Islet precursor cell (in vitro differentiated cells): Measurements from ENCODE around the gene ARHGEF33.

ENCODE experiments used
- DNase-seq: peaks from one replicate; pipeline ENCODE4 v3.0.0-alpha.2; 2018

Gene ARHGEF33

DNA sequence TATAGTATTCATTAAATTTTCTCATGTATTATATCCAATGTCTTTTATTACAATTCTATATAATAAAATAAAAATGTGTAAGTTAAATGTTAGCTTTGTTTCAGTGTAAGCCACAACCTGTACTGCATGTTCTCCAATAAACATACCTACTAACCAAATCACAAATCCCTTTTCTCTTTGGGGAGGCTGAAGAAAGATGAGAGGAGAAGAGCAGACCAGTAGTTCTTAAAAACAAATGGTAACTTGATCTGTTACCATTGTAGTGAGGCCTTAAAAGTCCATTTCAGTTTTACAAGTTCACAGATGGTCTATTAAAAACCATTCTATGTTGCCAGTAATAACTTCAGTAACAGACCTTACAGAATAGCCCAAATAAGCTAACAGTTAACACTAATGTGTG, 130.7 kb downstream of the ARHGEF33 start:
- no peak for DNase-seq

DNA sequence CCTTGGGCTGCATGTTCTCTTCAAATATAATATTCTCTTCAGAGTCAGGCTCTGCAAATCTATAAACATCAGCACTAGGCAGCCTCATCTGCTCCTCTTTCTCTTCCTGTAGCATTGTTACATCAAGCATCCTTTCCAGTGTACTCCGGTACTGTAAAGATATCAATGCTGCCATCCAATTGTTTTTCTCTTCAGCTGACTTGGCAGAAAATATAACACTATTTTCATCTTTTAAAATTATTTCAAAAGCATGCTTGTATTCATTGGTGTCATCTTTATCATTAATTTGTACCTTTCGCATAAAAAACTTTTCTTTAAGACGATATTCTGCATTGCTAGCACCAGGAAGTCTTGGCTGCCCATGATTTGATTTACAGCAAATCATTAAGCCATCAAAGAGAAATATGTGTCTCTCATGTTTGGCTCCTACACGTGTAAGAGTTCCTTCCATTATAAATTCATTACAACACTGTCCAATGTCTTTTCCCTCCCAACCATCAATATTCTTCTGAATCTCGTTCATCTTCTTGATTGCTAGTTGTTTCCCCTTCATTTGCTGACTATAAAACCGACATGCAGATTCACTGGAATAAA, 133.1 kb downstream of the ARHGEF33 start:
- DNase-seq = no peak

DNA sequence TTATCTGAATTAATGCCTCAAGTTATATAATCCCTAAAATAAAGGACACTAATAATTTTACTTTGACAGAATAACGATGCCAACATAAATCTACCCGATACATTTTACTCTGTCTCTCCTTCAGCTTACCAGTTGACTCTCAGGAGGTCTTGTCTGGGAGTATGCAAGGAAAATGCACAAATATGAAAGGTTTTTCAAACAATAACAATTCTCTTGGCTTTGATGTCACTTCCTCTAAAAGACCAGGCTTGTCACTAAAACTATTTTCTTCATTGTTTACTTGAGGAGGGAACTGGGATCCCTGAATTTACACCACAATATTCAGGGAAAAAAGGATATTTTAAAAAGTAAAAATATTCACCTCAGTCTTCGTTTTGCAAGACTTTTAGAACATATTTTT, 134.0 kb downstream of the ARHGEF33 start:
- no peak for DNase-seq

DNA sequence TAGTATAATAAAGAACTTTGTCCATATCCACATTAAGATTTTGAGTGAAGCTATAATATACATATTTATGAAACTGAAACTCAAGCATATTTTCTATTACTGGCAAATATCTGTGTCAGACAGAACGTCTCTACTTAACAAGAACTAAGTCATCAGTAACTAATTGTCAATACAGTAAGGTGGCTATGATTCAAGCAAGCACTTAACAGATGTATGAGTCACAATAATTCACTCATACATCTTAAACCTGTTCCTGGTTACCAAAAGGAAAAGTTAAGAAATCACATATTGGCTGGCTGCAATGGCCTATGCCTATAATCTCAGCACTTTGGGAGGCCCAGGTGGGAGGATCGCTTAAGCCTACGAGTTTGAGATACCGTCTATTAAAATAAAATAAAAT, 135.2 kb downstream of the ARHGEF33 start:
- no peak for DNase-seq
